K562 (cell line): Measurements from ENCODE around the gene TMEM151A. TPM values are rescaled to one million over a fixed set of nuclear protein-coding genes. Genes with fewer than 3 reads are reported as not detected.

Experiments used
- BHLHE40 ChIP-seq: IDR thresholded peaks from 2 replicates; pipeline ENCODE4 v1.6.1; 2011; ENCODE audit warnings: low read length, improper control_type of control experiment
- CHD1 ChIP-seq: fragments of 200-600 bp; sonication (generic); IDR thresholded peaks from one replicate; pipeline ENCODE4 v1.6.1; 2012; ENCODE audit warnings: mild to moderate bottlenecking, moderate library complexity, low read length, inconsistent platforms
- ETV1 ChIP-seq: fragments of 450-650 bp; conservative IDR thresholded peaks from 2 replicates; pipeline ENCODE4 v1.6.1; 2016; ENCODE audit warnings: missing genetic modification characterization, control low read depth, low read depth, missing compliant biosample characterization
- MCM2 ChIP-seq: fragments of 450-650 bp; IDR thresholded peaks from 2 replicates; pipeline ENCODE4 v1.6.1; 2017; ENCODE audit warnings: low read depth, mild to moderate bottlenecking
- NEUROD1 ChIP-seq: fragments of 150-350 bp; IDR thresholded peaks from 2 replicates; pipeline ENCODE4 v1.6.1; 2014; ENCODE audit warnings: borderline replicate concordance, low read length, low read depth; ENCODE audit not compliant: partially characterized antibody
- PTRF ChIP-seq: fragments of 450-650 bp; IDR thresholded peaks from 2 replicates; pipeline ENCODE4 v1.6.1; 2016; ENCODE audit warnings: mild to moderate bottlenecking, missing genetic modification characterization, missing compliant biosample characterization
- SIN3A ChIP-seq, 2 experiments: fragments of 150-350 bp in 1 of 2; IDR thresholded peaks; 2 replicates each; pipeline ENCODE4 v1.6.1; 2011 to 2016; ENCODE audit warnings: borderline replicate concordance in 2 of 2, low read depth in 2 of 2, low read length in 2 of 2, mild to moderate bottlenecking in 2 of 2, moderate library complexity in 2 of 2; ENCODE audit not compliant: control insufficient read depth in 1 of 2
- SREBF1 ChIP-seq: fragments of 150-350 bp; IDR thresholded peaks from 2 replicates; pipeline ENCODE4 v1.6.1; 2014; ENCODE audit warnings: antibody characterized with exemption, low read depth, low read length, borderline replicate concordance
- XRCC3 ChIP-seq: fragments of 450-650 bp; IDR thresholded peaks from 2 replicates; pipeline ENCODE4 v1.6.1; 2017; ENCODE audit warnings: mild to moderate bottlenecking, moderate library complexity
- ZNF212 ChIP-seq: fragments of 450-650 bp; formaldehyde crosslinking; IDR thresholded peaks from 2 replicates; pipeline ENCODE4 v1.4.0; 2020; ENCODE audit warnings: mild to moderate bottlenecking
- ZNF586 ChIP-seq: fragments of 450-650 bp; formaldehyde crosslinking; conservative IDR thresholded peaks from 2 replicates; pipeline ENCODE4 v1.4.0; 2020; ENCODE audit warnings: mild to moderate bottlenecking, moderate library complexity
- ZNF780A ChIP-seq: fragments of 250-450 bp; sonication (Bioruptor Pico); IDR thresholded peaks from 2 replicates; pipeline ENCODE4 v1.5.0; 2021; ENCODE audit warnings: mild to moderate bottlenecking
- ZNF785 ChIP-seq: fragments of 250-450 bp; sonication (Bioruptor Pico); IDR thresholded peaks from 2 replicates; pipeline ENCODE4 v1.4.0; 2020; ENCODE audit warnings: mild to moderate bottlenecking
- polyA plus RNA-seq, 8 experiments: library from polyadenylated mRNA; depleted of rRNA in 4 of 8; stranded (reverse) in 5 of 8; unstranded in 3 of 8; fragments of >200 nt; fragmentation: Nextera tagmentation in 2 of 8; fragmentation: Illumina TruSeq in 1 of 8; extraction: Ambion mirVana in 2 of 8; extraction: Trizol in 1 of 8; gene quantifications; 2 replicates each; pipeline versions ENCODE4 v1.2.1 to v1.2.3, GENCODE V29; 2011 to 2014; ENCODE audit warnings: inconsistent platforms in 1 of 8, missing spikeins in 1 of 8
- total RNA-seq, 7 experiments: library from RNA; depleted of rRNA in 6 of 7; stranded (reverse); fragments of >200 nt in 6 of 7; fragmentation: Illumina TruSeq in 2 of 7; extraction: Trizol in 2 of 7; gene quantifications; 2 replicates each; pipeline versions ENCODE4 v1.2.1 to v1.2.3, GENCODE V29; 2011 to 2021; ENCODE audit warnings: low replicate concordance in 1 of 7
- TF ChIP-seq, protein P1 (sequence below), 2 experiments: fragments of 450-650 bp; IDR thresholded peaks; 2 replicates each; pipeline ENCODE4 v1.6.1; 2016; ENCODE audit warnings: mild to moderate bottlenecking in 2 of 2, borderline replicate concordance in 1 of 2, low read depth in 1 of 2, moderate library complexity in 1 of 2
- TF ChIP-seq, protein P2 (sequence below): fragments of 450-650 bp; IDR thresholded peaks from one replicate; pipeline ENCODE4 v1.6.1; 2018; ENCODE audit warnings: mild to moderate bottlenecking, moderate library complexity; ENCODE audit not compliant: partially characterized antibody
- TF ChIP-seq, protein P3 (sequence below), 3 experiments: fragments of 200-800 bp in 1 of 3; sonication (Bioruptor generic) in 1 of 3; sonication (generic) in 1 of 3; formaldehyde crosslinking in 1 of 3; IDR thresholded peaks; 2 replicates each; pipeline versions ENCODE4 v1.6.1 to v1.8.0; 2016 to 2022; ENCODE audit warnings: mild to moderate bottlenecking in 2 of 3, missing compliant biosample characterization in 2 of 3, missing genetic modification characterization in 2 of 3, missing genetic modification reagents in 1 of 3

TMEM151A gene
- total and polyA plus RNA-seq, 9 of the 15 experiments (the other 6 are each of a cell fraction or from before 2014, with no cell fraction given), result not detected

DNA sequence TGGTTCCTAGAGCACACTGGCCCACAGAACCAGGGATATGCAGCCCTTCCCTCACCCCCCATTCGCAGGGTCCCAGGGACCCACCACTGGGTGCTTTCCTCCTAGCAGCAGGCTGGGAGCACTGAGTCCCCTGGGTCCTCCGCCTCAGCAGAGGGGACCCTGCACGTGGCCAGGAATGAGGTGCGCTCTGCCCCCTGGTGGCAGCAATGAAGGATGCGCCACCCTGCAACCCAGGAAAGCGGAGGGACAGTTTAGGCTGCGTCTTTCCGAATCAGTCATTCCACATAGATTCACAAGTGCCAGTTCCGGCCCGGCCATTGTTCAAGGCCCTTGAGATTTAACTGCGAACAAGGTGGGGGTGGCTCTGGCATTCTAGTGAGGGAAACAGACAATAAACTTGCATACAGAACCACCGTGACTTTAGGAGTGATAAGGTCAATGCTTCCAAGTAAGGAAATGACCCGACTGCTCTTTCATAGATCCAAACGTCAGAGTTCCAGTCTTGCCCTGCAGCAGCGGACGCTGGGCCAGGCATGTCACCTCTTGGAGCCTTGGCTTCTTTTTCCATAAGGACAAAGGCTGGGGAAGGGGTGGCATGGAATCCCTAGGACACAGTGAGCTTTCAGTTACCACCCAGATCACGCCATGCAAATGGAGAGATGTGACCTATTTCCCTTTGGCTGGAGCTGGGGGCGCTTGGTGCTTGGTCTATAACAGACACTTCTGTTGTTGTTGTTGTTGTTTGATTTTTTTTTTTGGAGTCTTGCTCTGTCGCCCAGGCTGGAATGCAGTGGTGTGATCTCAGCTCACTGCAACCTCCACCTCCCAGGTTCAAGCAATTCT, 36.8 kb downstream of the TMEM151A start (continued):
- TF ChIP-seq, protein P1, sequence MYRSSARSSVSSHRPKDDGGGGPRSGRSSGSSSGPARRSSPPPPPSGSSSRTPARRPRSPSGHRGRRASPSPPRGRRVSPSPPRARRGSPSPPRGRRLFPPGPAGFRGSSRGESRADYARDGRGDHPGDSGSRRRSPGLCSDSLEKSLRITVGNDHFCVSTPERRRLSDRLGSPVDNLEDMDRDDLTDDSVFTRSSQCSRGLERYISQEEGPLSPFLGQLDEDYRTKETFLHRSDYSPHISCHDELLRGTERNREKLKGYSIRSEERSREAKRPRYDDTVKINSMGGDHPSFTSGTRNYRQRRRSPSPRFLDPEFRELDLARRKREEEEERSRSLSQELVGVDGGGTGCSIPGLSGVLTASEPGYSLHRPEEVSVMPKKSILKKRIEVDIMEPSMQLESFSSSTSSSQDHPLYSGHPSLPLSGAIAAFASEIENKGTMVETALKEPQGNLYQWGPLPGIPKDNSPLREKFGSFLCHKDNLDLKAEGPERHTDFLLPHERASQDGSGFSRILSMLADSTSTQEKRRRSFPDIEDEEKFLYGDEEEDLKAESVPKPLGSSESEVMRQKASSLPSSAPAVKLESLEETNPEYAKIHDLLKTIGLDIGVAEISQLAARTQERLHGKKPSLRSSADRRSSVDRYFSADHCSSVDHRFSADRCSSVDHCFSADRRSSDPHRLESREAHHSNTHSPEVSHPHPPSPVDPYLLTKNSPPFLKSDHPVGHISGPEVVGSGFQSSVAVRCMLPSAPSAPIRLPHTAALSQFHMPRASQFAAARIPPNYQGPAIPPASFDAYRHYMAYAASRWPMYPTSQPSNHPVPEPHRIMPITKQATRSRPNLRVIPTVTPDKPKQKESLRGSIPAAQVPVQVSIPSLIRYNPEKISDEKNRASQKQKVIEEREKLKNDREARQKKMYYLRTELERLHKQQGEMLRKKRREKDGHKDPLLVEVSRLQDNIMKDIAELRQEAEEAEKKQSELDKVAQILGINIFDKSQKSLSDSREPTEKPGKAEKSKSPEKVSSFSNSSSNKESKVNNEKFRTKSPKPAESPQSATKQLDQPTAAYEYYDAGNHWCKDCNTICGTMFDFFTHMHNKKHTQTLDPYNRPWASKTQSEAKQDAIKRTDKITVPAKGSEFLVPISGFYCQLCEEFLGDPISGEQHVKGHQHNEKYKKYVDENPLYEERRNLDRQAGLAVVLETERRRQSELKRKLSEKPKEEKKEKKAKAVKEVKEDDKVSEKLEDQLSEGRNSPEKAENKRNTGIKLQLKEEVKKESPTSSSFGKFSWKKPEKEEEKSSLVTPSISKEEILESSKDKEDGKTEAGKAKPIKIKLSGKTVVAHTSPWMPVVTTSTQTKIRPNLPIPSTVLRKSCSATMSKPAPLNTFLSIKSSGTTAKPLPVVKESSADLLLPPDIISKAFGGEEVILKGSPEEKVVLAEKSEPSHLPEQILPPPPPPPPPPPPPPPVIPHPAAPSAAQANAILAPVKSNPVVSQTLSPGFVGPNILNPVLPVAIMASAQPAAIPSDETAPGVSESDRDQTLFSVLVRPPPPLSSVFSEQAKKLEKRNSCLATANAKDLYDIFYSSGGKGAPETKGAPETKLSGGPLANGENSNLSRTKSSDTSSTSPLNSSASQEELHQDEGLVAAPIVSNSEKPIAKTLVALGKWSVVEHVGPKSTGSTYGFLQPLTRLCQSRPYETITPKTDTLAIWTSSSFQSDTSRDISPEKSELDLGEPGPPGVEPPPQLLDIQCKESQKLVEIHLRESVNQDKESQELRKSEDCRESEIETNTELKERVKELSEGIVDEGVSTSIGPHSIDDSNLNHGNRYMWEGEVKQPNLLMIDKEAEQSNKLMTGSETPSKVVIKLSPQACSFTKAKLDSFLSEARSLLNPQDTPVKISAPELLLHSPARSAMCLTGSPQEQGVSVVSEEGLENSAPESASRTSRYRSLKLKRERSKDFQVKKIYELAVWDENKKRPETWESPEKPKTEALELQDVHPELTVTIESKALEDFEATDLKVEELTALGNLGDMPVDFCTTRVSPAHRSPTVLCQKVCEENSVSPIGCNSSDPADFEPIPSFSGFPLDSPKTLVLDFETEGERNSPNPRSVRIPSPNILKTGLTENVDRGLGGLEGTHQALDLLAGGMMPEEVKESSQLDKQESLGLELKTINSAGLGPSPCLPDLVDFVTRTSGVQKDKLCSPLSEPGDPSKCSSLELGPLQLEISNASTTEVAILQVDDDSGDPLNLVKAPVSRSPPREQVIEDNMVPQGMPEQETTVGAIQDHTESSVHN (IDR thresholded peaks at IDR 0.05; ENCODE audit: borderline replicate concordance in 1 of 2, low read depth in 1 of 2), result no peak
- TF ChIP-seq PTRF (tag), result no peak
- no peak for TF ChIP-seq MCM2
- TF ChIP-seq, protein P2, sequence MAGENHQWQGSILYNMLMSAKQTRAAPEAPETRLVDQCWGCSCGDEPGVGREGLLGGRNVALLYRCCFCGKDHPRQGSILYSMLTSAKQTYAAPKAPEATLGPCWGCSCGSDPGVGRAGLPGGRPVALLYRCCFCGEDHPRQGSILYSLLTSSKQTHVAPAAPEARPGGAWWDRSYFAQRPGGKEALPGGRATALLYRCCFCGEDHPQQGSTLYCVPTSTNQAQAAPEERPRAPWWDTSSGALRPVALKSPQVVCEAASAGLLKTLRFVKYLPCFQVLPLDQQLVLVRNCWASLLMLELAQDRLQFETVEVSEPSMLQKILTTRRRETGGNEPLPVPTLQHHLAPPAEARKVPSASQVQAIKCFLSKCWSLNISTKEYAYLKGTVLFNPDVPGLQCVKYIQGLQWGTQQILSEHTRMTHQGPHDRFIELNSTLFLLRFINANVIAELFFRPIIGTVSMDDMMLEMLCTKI, result no peak
- TF ChIP-seq ZNF780A, result no peak
- no peak for TF ChIP-seq SIN3A (IDR thresholded peaks at IDR 0.05; ENCODE audit: borderline replicate concordance in 2 of 2, control insufficient read depth in 1 of 2, low read depth in 2 of 2, low read length in 2 of 2)
- TF ChIP-seq XRCC3, result no peak
- TF ChIP-seq NEUROD1, result peak; percentile 34
- TF ChIP-seq SREBF1, result no peak
- no peak for TF ChIP-seq ZNF212 (CRISPR knock-in tag)
- peak; percentile 91 for TF ChIP-seq BHLHE40
- TF ChIP-seq, protein P3, sequence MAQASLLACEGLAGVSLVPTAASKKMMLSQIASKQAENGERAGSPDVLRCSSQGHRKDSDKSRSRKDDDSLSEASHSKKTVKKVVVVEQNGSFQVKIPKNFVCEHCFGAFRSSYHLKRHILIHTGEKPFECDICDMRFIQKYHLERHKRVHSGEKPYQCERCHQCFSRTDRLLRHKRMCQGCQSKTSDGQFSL (CRISPR knock-in tag; IDR thresholded peaks at IDR 0.05), result no peak
- TF ChIP-seq, protein P3 (tag; IDR thresholded peaks at IDR 0.05), result no peak
- TF ChIP-seq CHD1, result no peak
- TF ChIP-seq ETV1 (tag), result 0 out of 2 replicates have a peak, but pooled peaks have one; percentile 47
- TF ChIP-seq ZNF785, result no peak
- TF ChIP-seq ZNF586 (CRISPR knock-in tag), result no peak
